Measurements from ENCODE around the gene CERS1. TPM values are rescaled to one million over a fixed set of nuclear protein-coding genes. Genes with fewer than 3 reads are reported as not detected.

CERS1 gene
- total and polyA plus RNA-seq, 2 donors (not counting 3 experiments of a cell fraction or from before 2014, with no cell fraction given): 4.0 to 8.5 TPM

DNA sequence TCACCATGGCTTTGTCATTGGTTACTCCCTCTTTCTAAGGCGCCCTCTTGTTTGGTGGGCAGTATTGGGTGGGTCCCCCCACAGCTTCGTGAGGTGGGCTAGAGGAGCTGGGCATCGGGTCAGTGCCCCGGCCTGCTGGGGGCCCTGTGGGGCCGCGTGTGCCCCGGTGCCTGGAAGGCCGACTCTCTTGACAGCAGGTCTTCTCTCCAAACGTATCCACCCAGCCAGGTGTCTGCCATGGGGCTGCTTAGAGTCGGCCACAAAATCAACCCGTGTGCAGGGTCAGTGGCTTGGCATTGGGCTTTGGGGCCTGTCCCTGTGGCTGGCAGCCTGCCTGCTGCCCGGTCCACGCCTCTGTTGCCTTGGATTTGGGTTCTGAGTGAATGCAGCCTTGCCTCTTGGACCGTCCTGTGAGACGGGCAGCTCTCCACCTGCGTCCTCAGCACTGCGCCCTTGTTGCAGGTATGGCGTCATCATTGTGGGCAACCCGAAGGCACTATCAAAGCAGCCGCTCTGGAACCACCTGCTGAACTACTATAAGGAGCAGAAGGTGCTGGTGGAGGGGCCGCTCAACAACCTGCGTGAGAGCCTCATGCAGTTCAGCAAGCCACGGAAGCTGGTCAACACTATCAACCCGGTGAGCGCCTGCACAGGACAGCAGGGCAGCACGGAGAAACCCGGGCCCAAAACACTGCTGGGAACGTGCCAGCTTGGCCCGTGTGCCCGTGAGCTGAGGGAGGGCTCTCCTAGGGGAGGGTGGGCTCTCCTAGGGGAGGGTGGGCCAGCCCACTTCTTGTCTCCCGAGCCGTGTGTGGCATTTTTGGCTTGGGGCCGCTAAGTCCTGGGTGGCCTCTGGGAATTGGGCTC, 32.7 kb downstream of the CERS1 start:
- no peaks in the 10 kb centered on the region for H3K9me3 ChIP-seq (replicated peaks; ENCODE audit: control insufficient read depth, insufficient read depth, low read length)
- intact Hi-C loops (cut with micrococcal nuclease) (loop anchor here (10.0 kb wide), 1 partner anchor 52 kb away; the partner anchor contains the start of genes COPE and DDX49), dilution Hi-C loops (cut with MboI; ENCODE audit: extremely low pct_ligation_motif_present, low sequenced_read_pairs) (no loop called here)
- TF ChIP-seq JUN (IDR thresholded peaks at IDR 0.05; ENCODE audit: borderline replicate concordance, insufficient read depth, insufficient read length, low read depth) (no peak), POLR2AphosphoS5 (IDR thresholded peaks at IDR 0.05; ENCODE audit: insufficient read depth, low read depth, low read length) (no peak), FOS (IDR thresholded peaks at IDR 0.05; ENCODE audit: borderline replicate concordance, insufficient read depth, low read length) (no peak), EZH2 (IDR thresholded peaks at IDR 0.05; ENCODE audit: borderline replicate concordance, low read depth, low read length, severe bottlenecking) (no peak), GATA2 (IDR thresholded peaks at IDR 0.05; ENCODE audit: insufficient read depth, insufficient read length, low read depth, low read length) (no peak)
- TF ChIP-seq, protein P1, sequence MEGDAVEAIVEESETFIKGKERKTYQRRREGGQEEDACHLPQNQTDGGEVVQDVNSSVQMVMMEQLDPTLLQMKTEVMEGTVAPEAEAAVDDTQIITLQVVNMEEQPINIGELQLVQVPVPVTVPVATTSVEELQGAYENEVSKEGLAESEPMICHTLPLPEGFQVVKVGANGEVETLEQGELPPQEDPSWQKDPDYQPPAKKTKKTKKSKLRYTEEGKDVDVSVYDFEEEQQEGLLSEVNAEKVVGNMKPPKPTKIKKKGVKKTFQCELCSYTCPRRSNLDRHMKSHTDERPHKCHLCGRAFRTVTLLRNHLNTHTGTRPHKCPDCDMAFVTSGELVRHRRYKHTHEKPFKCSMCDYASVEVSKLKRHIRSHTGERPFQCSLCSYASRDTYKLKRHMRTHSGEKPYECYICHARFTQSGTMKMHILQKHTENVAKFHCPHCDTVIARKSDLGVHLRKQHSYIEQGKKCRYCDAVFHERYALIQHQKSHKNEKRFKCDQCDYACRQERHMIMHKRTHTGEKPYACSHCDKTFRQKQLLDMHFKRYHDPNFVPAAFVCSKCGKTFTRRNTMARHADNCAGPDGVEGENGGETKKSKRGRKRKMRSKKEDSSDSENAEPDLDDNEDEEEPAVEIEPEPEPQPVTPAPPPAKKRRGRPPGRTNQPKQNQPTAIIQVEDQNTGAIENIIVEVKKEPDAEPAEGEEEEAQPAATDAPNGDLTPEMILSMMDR (IDR thresholded peaks at IDR 0.05; ENCODE audit: extremely low read depth in 1 of 2, insufficient read depth in 1 of 2, low read depth in 1 of 2, low read length in 2 of 2): no peak
- H4K20me1 ChIP-seq (replicated peaks; ENCODE audit: control insufficient read depth, extremely low read depth, insufficient read depth, low read length): no peaks in the 10 kb centered on the region
- H3K9me1 ChIP-seq (replicated peaks; ENCODE audit: control insufficient read depth, extremely low read depth, insufficient read depth, low read length): no peaks in the 10 kb centered on the region
- no peak overlapping the region for H2AFZ ChIP-seq (ENCODE audit: low read depth, low read length)
- H3K36me3 ChIP-seq (ENCODE audit: control insufficient read depth in 2 of 2, extremely low read depth in 1 of 2, insufficient read depth in 2 of 2, low read length in 2 of 2): peaks cover 24 to 56% of the 10 kb centered on the region in 2 experiments
- FAIRE-seq (no peak), DNase-seq (ENCODE audit: low read depth, low spot score) (no peak)
- no TSS peak for BruUV-seq (replicated peaks)
- H3K27me3 ChIP-seq (ENCODE audit: control insufficient read depth in 2 of 2, insufficient read depth in 2 of 2, low read length in 2 of 2): no peaks in the 10 kb centered on the region
- ChIA-PET POLR2A (interaction anchor here (0.6 to 0.7 kb wide), 3 partner anchors 67 to 306 kb away, joined by 3 to 7 read pairs (median 4); partner anchors contain the start of gene KXD1), CTCF (interaction anchor here (1.1 to 4.9 kb wide), 2 partner anchors 15 to 269 kb away, joined by 5 to 32 read pairs; no protein-coding TSS in a partner anchor)
- no peak overlapping the region for H3K9ac ChIP-seq (replicated peaks; ENCODE audit: extremely low read depth, insufficient read depth, low read length)
- H3K79me2 ChIP-seq (ENCODE audit: control insufficient read depth, insufficient read depth, low read length): no peaks in the 10 kb centered on the region
- H3K4me3 ChIP-seq (replicated peaks in 1 of 3; ENCODE audit: insufficient read depth in 1 of 3, low read depth in 1 of 3, low read length in 3 of 3): no peak overlapping the region
- no peak overlapping the region for H3K27ac ChIP-seq (ENCODE audit: insufficient read depth, low read depth, low read length)
- H3K4me1 ChIP-seq (ENCODE audit: control insufficient read depth, extremely low read depth, insufficient read depth, low read length): peaks cover 11% of the 10 kb centered on the region
- no peak overlapping the region for H3K4me2 ChIP-seq (ENCODE audit: insufficient read depth, low read length)

Measured in endothelial cell of umbilical vein (primary cell).